HepG2 (cell line): ENCODE data around the gene MYOZ3. TPM values are rescaled to one million over a fixed set of nuclear protein-coding genes. Genes with fewer than 3 reads are reported as not detected.

Experiments used
- ATAC-seq: fragments of 200-7000 bp; cut with Tn5 transposase; 3 replicates; pipeline ENCODE4 v1.9.1; 2020; ENCODE audit warnings: mild to moderate bottlenecking, moderate library complexity
- BruUV-seq: library from RNA; stranded (reverse); fragments of 400-500 nt; replicated peaks from 2 replicates; lab custom pipeline; 2021; lab: Mats Ljungman, UMichigan
- CTCF ChIA-PET: fragments of 300-600 bp; formaldehyde crosslinking; extraction: SDS; loops from one replicate; lab custom pipeline; 2021; ENCODE audit warnings: low total read pairs, inconsistent platforms, low intra/inter-chr PET ratio; lab: Yijun Ruan, JAX
- POLR2A ChIA-PET: fragments of 350-600 bp; sonication (Branson Sonifier 250); formaldehyde crosslinking; loops from one replicate; lab custom pipeline; 2020; ENCODE audit warnings: antibody characterized with exemption, inconsistent platforms; lab: Yijun Ruan, JAX
- DNase-seq: peaks from one replicate; pipeline ENCODE4 v3.0.0-alpha.2; 2015; ENCODE audit warnings: low spot score
- FAIRE-seq: peaks from 3 replicates; lab custom pipeline; 2011; peaks lifted over from hg19 to GRCh38; lab: Jason Lieb, UNC
- H2AFZ ChIP-seq: one replicate; pipeline ENCODE4 v1.6.1; 2011; ENCODE audit warnings: low read length, inconsistent platforms
- H3K27ac ChIP-seq: fragments of 300-600 bp; 3 replicates; pipeline ENCODE4 v1.8.0; 2011; ENCODE audit warnings: mixed run types, mild to moderate bottlenecking, mixed read lengths, low read length, inconsistent platforms; ENCODE audit not compliant: insufficient read depth; ENCODE audit errors: extremely low read length
- H3K27me3 ChIP-seq, 2 experiments: fragments of 200-600 bp in 1 of 2; 2 replicates in 1 of 2; 3 replicates in 1 of 2; pipeline versions ENCODE4 v1.6.0 to v1.8.0; 2011; ENCODE audit warnings: low read length in 2 of 2, mild to moderate bottlenecking in 2 of 2, moderate library complexity in 2 of 2, inconsistent platforms in 1 of 2; ENCODE audit not compliant: insufficient read depth in 2 of 2, control insufficient read depth in 1 of 2
- H3K36me3 ChIP-seq, 2 experiments: fragments of 200-600 bp in 1 of 2; replicated peaks in 1 of 2; 2 replicates in 1 of 2; 3 replicates in 1 of 2; pipeline versions ENCODE4 v1.5.1 to v1.8.0; 2011; ENCODE audit warnings: low read length in 2 of 2, inconsistent platforms in 1 of 2; ENCODE audit not compliant: insufficient read depth in 2 of 2, control insufficient read depth in 1 of 2
- H3K4me1 ChIP-seq: 2 replicates; pipeline ENCODE4 v1.5.1; 2012; ENCODE audit warnings: low read length, inconsistent platforms; ENCODE audit not compliant: insufficient read depth
- H3K4me2 ChIP-seq: 2 replicates; pipeline ENCODE4 v1.6.0; 2011; ENCODE audit warnings: low read depth, low read length, inconsistent platforms
- H3K4me3 ChIP-seq, 3 experiments: fragments of 200-600 bp in 1 of 3; sonication (generic), shearing (Covaris generic) in 1 of 3; replicated peaks in 1 of 3; 2 replicates each; pipeline ENCODE4 v1.5.1; 2011 to 2016; ENCODE audit warnings: low read length in 3 of 3, inconsistent platforms in 2 of 3, low read depth in 2 of 3, mild to moderate bottlenecking in 2 of 3, control low read depth in 1 of 3, mixed read lengths in 1 of 3; ENCODE audit not compliant: insufficient read depth in 1 of 3
- H3K79me2 ChIP-seq: one replicate; pipeline ENCODE4 v1.6.1; 2011; ENCODE audit warnings: low read length, inconsistent platforms; ENCODE audit not compliant: insufficient read depth
- H3K9ac ChIP-seq: 2 replicates; pipeline ENCODE4 v1.6.0; 2011; ENCODE audit warnings: mild to moderate bottlenecking, low read depth, low read length, inconsistent platforms; ENCODE audit not compliant: insufficient read depth
- H3K9me3 ChIP-seq: 2 replicates; pipeline ENCODE4 v1.5.1; 2012; ENCODE audit warnings: mild to moderate bottlenecking, low read length
- H4K20me1 ChIP-seq: 2 replicates; pipeline ENCODE4 v1.6.0; 2011; ENCODE audit warnings: inconsistent platforms, mild to moderate bottlenecking, low read length, moderate library complexity; ENCODE audit not compliant: insufficient read depth
- AHR ChIP-seq: IDR thresholded peaks from 2 replicates; pipeline ENCODE4 v1.6.1; 2018; ENCODE audit warnings: missing genetic modification reagents, missing compliant biosample characterization
- HNRNPK ChIP-seq: fragments of 200-400 bp; formaldehyde crosslinking; IDR thresholded peaks from 2 replicates; pipeline ENCODE4 v1.6.1; 2018; ENCODE audit warnings: low read length, low read depth, moderate library complexity, mild to moderate bottlenecking; ENCODE audit not compliant: poor library complexity, severe bottlenecking
- KLF9 ChIP-seq: IDR thresholded peaks from 2 replicates; pipeline ENCODE4 v1.6.1; 2016; ENCODE audit warnings: low read depth
- MIER2 ChIP-seq: IDR thresholded peaks from 2 replicates; pipeline ENCODE4 v1.6.1; 2016; ENCODE audit warnings: missing biosample characterization, missing genetic modification reagents
- SIX4 ChIP-seq: sonication (generic); formaldehyde crosslinking; IDR thresholded peaks from 2 replicates; pipeline ENCODE4 v1.4.0; 2020; ENCODE audit warnings: missing genetic modification reagents
- ZNF335 ChIP-seq: sonication (generic); formaldehyde crosslinking; IDR thresholded peaks from 2 replicates; pipeline ENCODE4 v1.4.0; 2020; ENCODE audit warnings: missing genetic modification reagents
- WGBS: methylation state at CpG from one replicate; pipeline ENCODE4 v1.1.6; 2017; ENCODE audit warnings: low lambda C conversion rate; 5-methylcytosine and 5-hydroxymethylcytosine counted together
- in situ Hi-C: cut with HindIII; loops from 2 replicates; pipeline ENCODE4 v1.10.0; 2017; ENCODE audit warnings: low pct_unique_long_range_greater_than_20kb; ENCODE audit not compliant: extremely low pct_ligation_motif_present
- intact Hi-C: fragments of 100-400 bp; cut with micrococcal nuclease; formaldehyde crosslinking; loops from one replicate; pipeline ENCODE4 v1.10.0; 2022; ENCODE audit not compliant: unreplicated experiment
- polyA plus RNA-seq, 8 experiments: library from polyadenylated mRNA; depleted of rRNA in 3 of 8; stranded (reverse) in 7 of 8; unstranded in 1 of 8; fragments of >200 nt; fragmentation: Illumina TruSeq in 4 of 8; extraction: Trizol in 4 of 8; gene quantifications; 2 replicates each; pipeline versions ENCODE4 v1.2.1 to v1.2.3, GENCODE V29; 2011 to 2016; ENCODE audit warnings: low read depth in 4 of 8, missing spikeins in 1 of 8, mixed read lengths in 1 of 8; ENCODE audit not compliant: insufficient read depth in 1 of 8
- total RNA-seq, 5 experiments: library from RNA; depleted of rRNA; stranded (reverse); fragments of >200 nt; fragmentation: Illumina TruSeq; extraction: Trizol; gene quantifications; 2 replicates each; pipeline ENCODE4 v1.2.3, GENCODE V29; 2016; ENCODE audit warnings: low read depth in 1 of 5
- TF ChIP-seq, protein P1 (sequence below): sonication (generic); formaldehyde crosslinking; IDR thresholded peaks from 2 replicates; pipeline ENCODE4 v1.4.0; 2020; ENCODE audit warnings: missing genetic modification reagents
- TF ChIP-seq, protein P2 (sequence below): IDR thresholded peaks from 2 replicates; pipeline ENCODE4 v1.6.1; 2016; ENCODE audit warnings: missing compliant biosample characterization, missing genetic modification reagents, borderline replicate concordance

The MYOZ3 gene
- total and polyA plus RNA-seq, 2 of the 13 experiments (the other 11 are each of a cell fraction or from before 2014, with no cell fraction given): 0.05 TPM; not detected in 1

- TF ChIP-seq, protein P1, sequence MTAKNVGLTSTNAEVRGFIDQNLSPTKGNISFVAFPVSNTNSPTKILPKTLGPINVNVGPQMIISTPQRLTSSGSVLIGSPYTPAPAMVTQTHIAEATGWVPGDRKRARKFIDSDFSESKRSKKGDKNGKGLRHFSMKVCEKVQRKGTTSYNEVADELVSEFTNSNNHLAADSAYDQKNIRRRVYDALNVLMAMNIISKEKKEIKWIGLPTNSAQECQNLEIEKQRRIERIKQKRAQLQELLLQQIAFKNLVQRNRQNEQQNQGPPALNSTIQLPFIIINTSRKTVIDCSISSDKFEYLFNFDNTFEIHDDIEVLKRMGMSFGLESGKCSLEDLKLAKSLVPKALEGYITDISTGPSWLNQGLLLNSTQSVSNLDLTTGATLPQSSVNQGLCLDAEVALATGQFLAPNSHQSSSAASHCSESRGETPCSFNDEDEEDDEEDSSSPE (CRISPR knock-in tag): peak; percentile 81
- no peak for TF ChIP-seq MIER2
These were observed 4.6 kb upstream of the MYOZ3 start (continued) for GRCh38 chr5:150656191-150657132.

- Histone ChIP-seq H3K4me2 (no peak overlapping the region), H3K27ac (no peak overlapping the region), H4K20me1 (no peaks in the 10 kb centered on the region), H3K36me3 (no peaks in the 10 kb centered on the region), H2AFZ (no peak overlapping the region), H3K79me2 (no peaks in the 10 kb centered on the region), H3K4me1 (peaks cover 18% of the 10 kb centered on the region), H3K9ac (no peak overlapping the region), H3K4me3 (no peak overlapping the region), H3K9me3 (no peaks in the 10 kb centered on the region), H3K27me3 (peaks cover 4 to 24% of the 10 kb centered on the region in 2 experiments; a peak in 2 of 5 replicates)
- CTCF ChIA-PET: no interaction called here
- ATAC-seq (no peak), FAIRE-seq (no peak), DNase-seq (no peak)
- WGBS: 100% methylated on average over 2 of the region's 4 CpGs
- BruUV-seq: no TSS peak
- POLR2A ChIA-PET: no interaction called here
- in situ Hi-C loops: loop anchor here (5.0 to 25.0 kb wide), 2 partner anchors 96 to 196 kb away; no protein-coding TSS in a partner anchor
- intact Hi-C loops: loop anchor here (5.0 kb wide), 2 partner anchors 66 to 189 kb away; partner anchors contain the start of gene IRGM
- TF ChIP-seq SIX4 (CRISPR knock-in tag) (no peak), KLF9 (CRISPR knock-in tag) (no peak), HNRNPK (no peak), AHR (CRISPR knock-in tag) (no peak), ZNF335 (CRISPR knock-in tag) (no peak)
- TF ChIP-seq, protein P2, sequence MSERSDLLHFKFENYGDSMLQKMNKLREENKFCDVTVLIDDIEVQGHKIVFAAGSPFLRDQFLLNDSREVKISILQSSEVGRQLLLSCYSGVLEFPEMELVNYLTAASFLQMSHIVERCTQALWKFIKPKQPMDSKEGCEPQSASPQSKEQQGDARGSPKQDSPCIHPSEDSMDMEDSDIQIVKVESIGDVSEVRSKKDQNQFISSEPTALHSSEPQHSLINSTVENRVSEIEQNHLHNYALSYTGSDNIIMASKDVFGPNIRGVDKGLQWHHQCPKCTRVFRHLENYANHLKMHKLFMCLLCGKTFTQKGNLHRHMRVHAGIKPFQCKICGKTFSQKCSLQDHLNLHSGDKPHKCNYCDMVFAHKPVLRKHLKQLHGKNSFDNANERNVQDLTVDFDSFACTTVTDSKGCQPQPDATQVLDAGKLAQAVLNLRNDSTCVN: no peak
These were observed 2.9 kb upstream of the MYOZ3 start for GRCh38 chr5:150658121-150658520.
